ENCODE results near the gene CSF2RB.

The CSF2RB gene

GRCh38 chr22:36913427-36914389 is at the start of gene CSF2RB:
CSF2RB (plus strand) TSS chr22:36913628; CDS start chr22:36922208, 8,580 bp downstream.
- DNase-seq: no peak

- DNase-seq: no peak
Measured at GRCh38 chr22:36863979-36864378, 49.4 kb upstream of the CSF2RB start.

GRCh38 chr22:36864454-36865215 is 48.8 kb upstream of the CSF2RB start:
- no peak for DNase-seq

GRCh38 chr22:36865346-36865745 is 48.1 kb upstream of the CSF2RB start:
- DNase-seq: no peak

GRCh38 chr22:36867695-36868094 is 45.7 kb upstream of the CSF2RB start:
- no peak for DNase-seq

- no peak for DNase-seq
Measured at GRCh38 chr22:36868546-36869181, 44.8 kb upstream of the CSF2RB start.

GRCh38 chr22:36870250-36870649 is 43.2 kb upstream of the CSF2RB start:
- no peak for DNase-seq

- DNase-seq: no peak
Measured at GRCh38 chr22:36871669-36872081, 41.8 kb upstream of the CSF2RB start.

GRCh38 chr22:36872084-36872483 is 41.3 kb upstream of the CSF2RB start:
- DNase-seq: no peak

GRCh38 chr22:36872866-36873498 is 40.4 kb upstream of the CSF2RB start:
- no peak for DNase-seq

GRCh38 chr22:36873614-36874308 is 39.7 kb upstream of the CSF2RB start:
- no peak for DNase-seq

- DNase-seq: no peak
Measured at GRCh38 chr22:36874309-36874696, 39.1 kb upstream of the CSF2RB start.

GRCh38 chr22:36874736-36875135 is 38.7 kb upstream of the CSF2RB start:
- no peak for DNase-seq

- DNase-seq: no peak
Measured at GRCh38 chr22:36875741-36876140, 37.7 kb upstream of the CSF2RB start.

GRCh38 chr22:36879775-36880174 is 33.7 kb upstream of the CSF2RB start:
- DNase-seq: no peak

- no peak for DNase-seq
Measured at GRCh38 chr22:36881504-36882245, 31.8 kb upstream of the CSF2RB start.

- no peak for DNase-seq
Measured at GRCh38 chr22:36884349-36885158, 28.9 kb upstream of the CSF2RB start.

- no peak for DNase-seq
Measured at GRCh38 chr22:36885474-36885873, 28.0 kb upstream of the CSF2RB start.

- no peak for DNase-seq
Measured at GRCh38 chr22:36886016-36886415, 27.4 kb upstream of the CSF2RB start.

GRCh38 chr22:36887162-36887561 is 26.3 kb upstream of the CSF2RB start:
- DNase-seq: no peak

- no peak for DNase-seq
Measured at GRCh38 chr22:36891646-36892045, 21.8 kb upstream of the CSF2RB start.

Data from NCI-H345 (cell line).